ENCODE measurements around the gene KIAA1755. TPM values are rescaled to one million over a fixed set of nuclear protein-coding genes. Genes with fewer than 3 reads are reported as not detected.
A peak's percentile ranks its signal among the peaks of the same experiment; 100 is the strongest.

The KIAA1755 gene
- total RNA-seq, 1 donor from 2014 or later, result 1.6 TPM

GRCh38 chr20:38246357-38247165 is 14.0 kb downstream of the KIAA1755 start:
- no peak for DNase-seq
- H3K4me3 Mint-ChIP-seq (ENCODE audit: unreplicated experiment), result no peak overlapping the region
- no peaks in the 10 kb centered on the region for H3K36me3 Mint-ChIP-seq (ENCODE audit: unreplicated experiment)
- H3K27ac Mint-ChIP-seq (ENCODE audit: unreplicated experiment), result no peak overlapping the region
- H3K9me3 Mint-ChIP-seq (ENCODE audit: unreplicated experiment), result peaks cover 10% of the 10 kb centered on the region
- peaks cover 3% of the 10 kb centered on the region for H3K27me3 Mint-ChIP-seq (ENCODE audit: unreplicated experiment)
- no peaks in the 10 kb centered on the region for H3K4me1 Mint-ChIP-seq (ENCODE audit: low read depth, unreplicated experiment)
- TF ChIP-seq CTCF (IDR thresholded peaks at IDR 0.05; ENCODE audit: partially characterized antibody, unreplicated experiment), result no peak

DNA sequence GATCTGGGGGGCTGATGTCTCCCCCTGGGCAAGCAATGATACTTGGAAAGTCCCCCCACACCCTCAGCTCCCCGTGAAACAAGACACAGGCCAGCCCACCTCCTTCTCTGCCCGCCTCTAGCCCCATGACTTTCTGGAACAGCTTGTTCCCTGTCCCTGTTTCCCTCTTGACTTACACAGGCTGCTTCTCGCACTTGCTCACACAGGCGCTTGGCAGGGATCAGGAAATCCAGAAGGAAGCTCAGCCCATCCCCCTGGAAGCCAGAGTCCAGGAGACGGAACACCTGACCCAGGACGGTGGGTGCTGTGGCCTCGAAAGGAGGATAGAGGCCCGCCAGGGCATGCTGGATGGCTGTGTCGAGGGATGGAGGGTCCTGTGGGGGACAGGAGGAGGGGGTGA is 14.8 kb downstream of the KIAA1755 start:
- H3K27me3 Mint-ChIP-seq (ENCODE audit: unreplicated experiment), result peaks cover 3% of the 10 kb centered on the region
- no peaks in the 10 kb centered on the region for H3K36me3 Mint-ChIP-seq (ENCODE audit: unreplicated experiment)
- no peak for TF ChIP-seq CTCF (IDR thresholded peaks at IDR 0.05; ENCODE audit: partially characterized antibody, unreplicated experiment)
- peaks cover 10% of the 10 kb centered on the region for H3K9me3 Mint-ChIP-seq (ENCODE audit: unreplicated experiment)
- no peaks in the 10 kb centered on the region for H3K4me1 Mint-ChIP-seq (ENCODE audit: low read depth, unreplicated experiment)
- no peak for DNase-seq
- H3K4me3 Mint-ChIP-seq (ENCODE audit: unreplicated experiment), result no peak overlapping the region
- H3K27ac Mint-ChIP-seq (ENCODE audit: unreplicated experiment), result no peak overlapping the region

- TF ChIP-seq CTCF (IDR thresholded peaks at IDR 0.05; ENCODE audit: partially characterized antibody, unreplicated experiment), result no peak
- no peak for DNase-seq
- Mint-ChIP-seq H3K27ac (ENCODE audit: unreplicated experiment) (no peak overlapping the region), H3K9me3 (ENCODE audit: unreplicated experiment) (peaks cover 8% of the 10 kb centered on the region), H3K27me3 (ENCODE audit: unreplicated experiment) (peaks cover 3% of the 10 kb centered on the region), H3K4me3 (ENCODE audit: unreplicated experiment) (no peak overlapping the region), H3K4me1 (ENCODE audit: low read depth, unreplicated experiment) (no peaks in the 10 kb centered on the region), H3K36me3 (ENCODE audit: unreplicated experiment) (no peaks in the 10 kb centered on the region)
These were observed 16.9 kb downstream of the KIAA1755 start for GRCh38 chr20:38243709-38244020.

- Mint-ChIP-seq H3K4me3 (ENCODE audit: unreplicated experiment) (no peak overlapping the region), H3K36me3 (ENCODE audit: unreplicated experiment) (no peaks in the 10 kb centered on the region), H3K9me3 (ENCODE audit: unreplicated experiment) (peaks cover 8% of the 10 kb centered on the region), H3K27ac (ENCODE audit: unreplicated experiment) (no peak overlapping the region), H3K27me3 (ENCODE audit: unreplicated experiment) (peaks cover 3% of the 10 kb centered on the region), H3K4me1 (ENCODE audit: low read depth, unreplicated experiment) (no peaks in the 10 kb centered on the region)
- no peak for DNase-seq
- peak; percentile 80 for TF ChIP-seq CTCF (IDR thresholded peaks at IDR 0.05; ENCODE audit: partially characterized antibody, unreplicated experiment)
These were observed 17.5 kb downstream of the KIAA1755 start for GRCh38 chr20:38242848-38243708.

DNA sequence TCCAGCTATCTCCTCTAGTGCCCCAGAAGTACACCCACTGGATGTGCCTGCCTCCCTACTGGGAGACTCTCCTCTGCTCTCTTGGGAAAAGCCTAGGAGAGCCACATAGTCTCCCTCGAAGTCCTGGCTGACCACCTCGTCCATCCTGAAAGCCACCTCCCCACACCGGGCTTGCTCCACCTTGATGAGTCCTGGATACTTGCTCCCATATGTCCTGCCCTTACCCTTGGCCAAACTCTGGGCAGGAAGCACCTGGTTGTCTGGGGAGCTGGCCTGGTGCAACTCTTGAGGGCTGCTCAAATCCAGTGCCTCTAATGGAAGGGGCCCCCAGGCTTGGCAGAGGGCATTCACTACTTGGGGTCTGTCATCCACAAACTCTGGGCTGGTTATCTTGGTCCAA is 19.3 kb downstream of the KIAA1755 start:
- H3K27ac Mint-ChIP-seq (ENCODE audit: unreplicated experiment), result no peak overlapping the region
- H3K4me1 Mint-ChIP-seq (ENCODE audit: low read depth, unreplicated experiment), result no peaks in the 10 kb centered on the region
- no peak overlapping the region for H3K4me3 Mint-ChIP-seq (ENCODE audit: unreplicated experiment)
- no peak for DNase-seq
- H3K36me3 Mint-ChIP-seq (ENCODE audit: unreplicated experiment), result no peaks in the 10 kb centered on the region
- no peak for TF ChIP-seq CTCF (IDR thresholded peaks at IDR 0.05; ENCODE audit: partially characterized antibody, unreplicated experiment)
- peaks cover 8% of the 10 kb centered on the region for H3K9me3 Mint-ChIP-seq (ENCODE audit: unreplicated experiment)
- H3K27me3 Mint-ChIP-seq (ENCODE audit: unreplicated experiment), result peaks cover 3% of the 10 kb centered on the region
